Effector CD8-positive, alpha-beta T cell (primary cell): ENCODE measurements around the gene MED15.
"Not testable (repeated sequence)": the region's sequence is repeated elsewhere in the genome, so short reads cannot be mapped to it uniquely, and the experiment has no call there.

ENCODE experiments used
- DNase-seq: peaks from one replicate; lab custom pipeline; 2025; lab: John Stamatoyannopoulos, UW

The MED15 gene

DNA sequence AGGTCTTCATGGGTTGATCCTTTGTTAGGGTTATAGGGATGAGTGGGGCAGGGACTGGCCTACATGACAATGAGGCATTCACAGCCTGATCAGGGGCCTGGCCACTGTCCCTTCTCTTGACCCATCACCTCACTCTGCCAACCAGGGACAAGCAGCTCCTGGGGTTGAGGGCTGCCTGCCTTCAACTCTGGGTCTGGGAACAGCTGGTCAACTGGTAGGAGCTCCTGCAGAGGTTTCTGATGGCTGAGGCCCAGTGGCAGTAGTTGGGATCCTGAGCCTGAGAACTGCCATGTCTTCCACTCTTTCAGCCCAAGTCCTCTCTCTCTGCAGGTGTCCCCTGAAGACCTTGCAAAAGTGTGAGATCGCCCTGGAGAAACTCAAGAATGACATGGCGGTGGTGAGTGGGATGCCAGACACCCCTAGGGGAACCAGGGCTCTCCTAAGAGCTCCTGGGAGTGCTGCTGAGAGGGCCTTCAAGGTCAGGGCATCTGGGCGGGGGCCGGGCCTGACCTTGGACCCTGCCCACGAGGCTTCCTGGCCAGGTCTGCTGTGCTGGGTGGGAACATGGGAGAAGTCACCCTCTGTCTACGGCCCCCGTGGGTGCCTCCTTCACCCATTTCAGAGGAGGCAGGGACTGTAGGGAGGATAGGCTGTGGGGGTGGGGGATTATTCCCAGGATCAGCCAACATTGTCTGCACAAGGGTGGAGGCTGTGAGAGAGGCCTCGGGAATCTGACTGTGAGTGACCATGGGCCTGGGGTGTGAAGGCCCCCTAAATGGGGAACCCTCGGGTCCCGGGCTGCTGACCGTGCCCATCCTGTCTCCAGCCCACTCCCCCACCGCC is 76.8 kb downstream of the MED15 start:
- no peak for DNase-seq

GRCh38 chr22:20584872-20585638 is 77.6 kb downstream of the MED15 start:
- DNase-seq = no peak

GRCh38 chr22:20585639-20586402 is 78.4 kb downstream of the MED15 start:
- no peak for DNase-seq

DNA sequence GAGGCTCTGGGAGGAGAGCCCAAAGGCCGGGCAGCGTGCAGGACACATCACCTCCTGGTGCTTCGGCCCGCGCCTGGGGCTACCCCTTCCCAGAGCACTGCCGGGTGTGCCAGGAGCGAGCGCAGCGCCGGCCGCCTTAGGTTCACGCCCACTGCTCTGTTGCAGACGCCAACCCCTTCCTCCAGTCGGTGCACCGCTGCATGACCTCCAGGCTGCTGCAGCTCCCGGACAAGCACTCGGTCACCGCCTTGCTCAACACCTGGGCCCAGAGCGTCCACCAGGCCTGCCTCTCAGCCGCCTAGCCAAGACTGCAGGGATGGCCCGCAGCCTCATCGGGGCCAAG is 79.0 kb downstream of the MED15 start:
- no peak for DNase-seq

DNA sequence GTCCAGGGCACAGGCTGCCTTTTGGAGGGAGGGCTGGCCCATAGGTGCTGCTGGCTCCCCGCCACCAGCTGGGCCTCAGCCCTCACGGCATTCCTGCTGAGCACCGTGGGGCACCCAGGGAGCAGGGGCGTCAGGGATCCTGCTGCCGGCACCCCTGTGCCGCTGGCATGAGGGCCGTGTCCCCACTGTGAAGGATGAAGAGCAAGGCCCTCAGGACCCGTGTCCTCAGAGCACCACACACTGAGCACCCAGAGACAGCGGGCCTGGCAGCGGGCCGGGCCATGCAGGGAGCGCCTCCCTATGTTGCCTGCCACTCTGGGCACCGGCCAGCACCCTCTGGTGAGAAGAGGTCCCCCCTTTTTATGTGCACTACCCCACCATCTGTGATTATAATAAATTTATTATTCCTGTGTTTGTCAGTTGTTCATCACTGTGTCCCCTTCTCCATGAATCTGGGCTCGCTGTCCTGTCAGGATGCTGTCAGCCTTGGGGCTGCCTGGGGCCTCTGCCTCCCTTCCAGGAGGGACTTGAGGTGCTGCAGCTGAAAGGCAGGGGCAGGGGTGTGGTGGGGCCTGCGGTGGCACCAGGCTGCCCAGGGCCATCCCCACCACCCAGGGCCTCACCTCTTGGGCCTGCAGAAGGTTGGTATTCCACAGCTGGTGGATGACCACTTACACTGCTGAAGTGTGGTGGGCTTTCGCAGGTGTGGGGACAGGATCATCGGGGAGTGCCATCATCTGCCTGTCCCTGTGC is 80.0 kb downstream of the MED15 start:
- no peak for DNase-seq

DNA sequence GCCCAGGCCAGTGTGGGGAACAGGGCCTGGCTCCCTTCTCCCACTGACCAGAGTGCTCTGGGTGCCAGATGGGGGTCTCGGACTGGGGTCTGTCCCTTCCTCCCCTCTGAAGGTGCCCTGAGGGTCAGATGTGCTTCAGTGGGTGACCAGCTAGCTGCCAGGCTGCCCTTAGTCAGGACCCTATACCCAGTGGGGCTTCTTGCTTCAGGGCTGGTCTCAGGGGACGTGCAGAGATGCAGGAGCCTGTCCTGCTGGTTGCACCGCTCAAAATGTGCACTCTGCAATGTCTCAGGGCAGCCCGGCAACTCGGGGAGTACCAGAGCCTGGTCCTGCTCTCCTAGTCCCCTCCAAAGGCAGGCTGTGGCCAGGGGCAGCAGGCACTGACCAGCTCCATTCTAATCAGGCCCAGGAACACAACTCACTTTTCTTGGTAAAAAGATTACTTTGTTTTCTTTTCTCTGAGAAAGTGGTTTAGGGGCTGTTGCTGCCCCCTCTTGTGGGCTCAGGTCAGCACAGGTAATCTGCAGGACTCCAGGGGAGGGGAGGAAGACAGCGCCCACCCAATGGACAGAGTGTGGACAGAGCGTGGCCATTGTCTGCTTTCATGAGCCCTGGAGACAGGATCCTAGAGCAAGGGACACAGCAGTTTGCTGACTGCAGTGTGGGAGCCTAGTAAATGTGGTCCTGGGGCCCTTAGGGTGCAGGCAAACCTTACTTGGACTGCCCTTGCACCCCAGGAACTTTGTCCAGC is 80.9 kb downstream of the MED15 start:
- DNase-seq = no peak

DNA sequence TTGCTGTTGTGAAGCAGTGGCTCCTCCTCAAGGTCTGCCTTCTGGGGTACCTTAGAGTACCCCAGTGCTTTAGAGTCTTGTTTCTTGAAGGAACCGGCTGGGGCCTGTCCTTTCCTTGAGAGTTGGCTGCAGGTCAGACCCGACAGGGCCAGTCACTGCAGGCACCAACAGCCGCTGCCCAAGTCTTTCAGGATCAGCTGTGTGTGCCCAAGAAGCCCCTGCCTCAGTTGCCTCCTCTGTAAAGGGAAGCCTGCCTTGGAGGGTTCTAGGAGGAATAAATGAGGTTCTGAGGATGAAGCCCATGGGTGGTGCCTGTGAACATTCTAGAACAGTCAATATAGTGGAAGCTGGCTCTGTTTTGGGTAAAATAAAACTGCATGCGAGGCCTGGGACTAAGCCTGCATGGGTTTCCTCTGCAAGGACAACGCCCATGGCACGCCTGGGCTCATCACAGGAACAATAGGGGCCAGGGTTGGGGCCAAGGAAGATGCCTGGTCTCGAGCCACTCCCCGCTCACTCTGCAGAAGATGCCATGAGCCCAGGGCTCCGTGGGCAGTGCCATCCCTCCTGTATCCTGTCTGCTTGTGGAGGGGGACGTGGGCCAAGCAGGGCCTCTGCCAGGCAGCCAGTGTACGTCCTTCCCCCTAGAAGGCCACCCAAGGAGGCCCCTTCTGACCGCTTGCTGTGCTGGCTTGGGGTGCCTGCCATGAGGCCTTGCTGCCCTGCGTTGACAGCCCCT is 81.6 kb downstream of the MED15 start:
- DNase-seq = no peak

DNA sequence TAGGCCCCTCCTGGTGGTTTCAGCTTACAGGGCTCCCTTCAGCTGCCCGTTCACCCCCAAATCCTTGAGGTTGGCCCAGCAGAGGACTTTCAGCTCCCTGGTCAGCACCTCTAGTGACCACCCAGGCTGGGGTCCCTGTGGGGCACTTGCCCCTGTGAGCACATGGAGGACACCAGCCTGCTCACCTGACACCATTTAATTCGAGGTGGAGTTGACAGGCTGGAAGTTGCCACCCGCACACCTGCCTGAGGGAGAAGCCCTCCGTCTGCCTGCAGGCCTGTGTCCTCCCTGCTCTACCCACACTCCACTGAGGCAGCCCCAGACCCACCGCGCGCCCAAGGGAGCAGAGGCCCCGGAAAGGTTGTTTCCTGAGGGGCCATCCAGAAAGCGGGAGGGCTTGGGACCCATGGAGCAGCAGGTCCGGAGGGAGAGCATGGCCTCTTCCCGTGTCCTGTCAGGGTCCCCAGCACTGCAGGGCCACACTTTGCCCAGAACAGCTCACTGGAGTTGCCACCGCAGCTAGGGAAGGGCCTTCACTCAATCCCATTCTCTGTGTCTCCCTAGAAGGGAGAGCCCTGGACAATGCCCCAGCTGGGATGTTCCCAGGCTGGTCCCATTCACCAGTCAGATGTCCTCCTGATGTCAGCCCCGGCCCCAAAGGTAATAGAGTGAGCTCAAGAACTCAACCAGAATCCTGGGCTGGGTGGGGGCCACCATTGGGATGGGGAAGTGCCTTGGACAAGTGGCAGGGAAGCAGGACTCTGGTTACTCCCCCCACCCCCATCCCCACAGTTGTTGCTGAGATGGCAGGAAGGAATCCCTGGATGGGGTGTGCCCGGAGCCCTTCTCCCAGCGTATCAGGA is 82.4 kb downstream of the MED15 start:
- DNase-seq = no peak

GRCh38 chr22:20590477-20591294 is 83.3 kb downstream of the MED15 start:
- no peak for DNase-seq

- DNase-seq = no peak
Observed at GRCh38 chr22:20591295-20591645, 83.9 kb downstream of the MED15 start.

DNA sequence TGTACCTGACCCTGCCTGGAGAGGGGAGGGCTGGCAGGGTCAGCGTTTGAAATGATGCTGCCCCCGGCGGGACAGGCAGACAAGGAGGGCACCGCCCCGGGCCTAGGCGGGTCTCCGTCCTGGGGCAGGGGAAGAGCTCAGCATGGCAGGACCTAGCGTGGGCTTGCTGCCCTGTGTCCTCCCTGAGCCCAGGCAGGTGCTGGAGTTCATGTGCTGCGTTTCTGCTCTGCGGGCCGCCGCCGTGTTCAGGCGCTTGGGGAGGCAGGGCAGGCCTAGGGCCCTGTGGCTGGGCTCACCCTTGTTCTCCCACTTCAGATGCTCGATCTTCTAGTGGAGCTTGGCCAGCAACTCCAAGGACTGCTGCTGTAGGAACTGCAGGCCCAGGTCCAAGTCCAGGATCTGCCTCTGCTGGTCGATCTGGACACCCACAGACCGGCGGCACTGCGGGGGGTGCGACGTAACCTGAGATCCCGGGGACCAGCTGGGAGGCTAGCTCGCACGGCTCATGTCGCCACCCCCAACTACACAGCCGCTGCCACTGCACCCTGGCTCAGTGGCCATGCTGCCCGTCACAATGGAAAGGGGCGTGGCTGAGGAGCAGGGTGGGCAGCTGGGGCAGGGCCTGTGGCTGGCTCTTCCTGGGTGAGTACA is 84.4 kb downstream of the MED15 start:
- no peak for DNase-seq

- DNase-seq = not testable (repeated sequence)
Observed at GRCh38 chr22:20594038-20594437, 86.6 kb downstream of the MED15 start.

DNA sequence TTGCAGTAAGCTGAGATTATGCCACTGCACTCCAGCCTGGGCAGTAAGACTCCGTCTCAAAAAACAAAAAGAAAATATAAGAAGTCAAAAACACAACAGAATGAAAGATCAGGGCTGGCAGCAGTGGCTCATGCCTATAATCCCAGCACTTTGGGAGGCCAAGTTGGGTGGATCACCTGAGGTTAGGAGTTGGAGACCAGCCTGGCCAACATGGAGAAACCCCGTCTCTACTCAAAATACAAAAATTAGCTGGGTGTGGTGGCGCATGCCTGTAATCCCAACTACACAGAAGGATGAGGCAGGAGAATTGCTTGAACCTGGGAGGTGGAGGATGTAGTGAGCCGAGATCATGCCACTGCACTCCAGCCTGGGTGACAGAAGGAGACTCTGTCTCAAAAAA is 87.1 kb downstream of the MED15 start:
- not testable (repeated sequence) for DNase-seq

DNA sequence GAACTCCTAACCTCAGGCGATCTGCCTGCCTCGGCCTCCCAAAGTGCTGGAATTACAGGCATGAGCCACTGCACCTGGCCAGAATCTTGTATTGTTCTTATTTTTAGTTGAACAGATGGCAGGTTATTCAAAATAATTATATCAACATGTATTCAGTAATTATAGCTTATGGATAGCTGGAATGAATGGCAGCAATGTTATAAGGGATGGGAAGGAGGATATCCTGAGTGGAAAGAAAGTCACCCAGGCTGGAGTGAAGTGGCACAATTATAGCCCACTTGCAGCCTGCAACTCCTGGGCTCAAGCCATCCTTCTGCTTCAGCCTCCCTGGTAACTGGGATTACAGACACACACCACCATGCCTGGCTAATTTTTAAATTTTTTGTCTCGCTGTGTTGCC is 88.1 kb downstream of the MED15 start:
- no peak for DNase-seq

- no peak for DNase-seq
Observed at GRCh38 chr22:20599117-20599516, 91.7 kb downstream of the MED15 start.

DNA sequence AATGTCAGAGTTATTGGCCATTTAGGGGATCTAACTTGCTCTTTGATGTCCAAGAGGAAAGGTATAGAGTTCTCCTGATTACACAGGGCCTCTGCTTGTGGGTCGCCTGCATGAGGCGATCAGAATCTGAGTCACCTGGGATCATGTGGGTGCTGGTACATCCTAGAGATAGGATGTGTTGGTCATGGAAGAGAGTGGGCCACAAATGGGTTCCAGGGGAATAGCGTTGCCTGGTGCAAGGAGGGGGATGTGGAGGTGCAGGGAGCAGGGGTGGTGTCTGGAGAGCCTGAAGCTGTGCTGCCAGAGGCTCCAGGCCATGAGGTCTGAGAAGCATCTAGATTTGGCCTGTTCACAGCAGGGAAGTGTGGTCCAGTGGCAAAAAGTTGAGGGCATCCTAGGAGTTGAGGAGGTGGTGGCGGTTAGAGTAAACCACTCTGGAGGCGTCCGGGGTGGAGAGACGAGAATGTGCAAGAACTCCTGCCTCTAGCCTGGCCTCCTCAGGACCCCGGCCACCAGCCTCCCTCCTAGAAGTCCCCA is 92.8 kb downstream of the MED15 start:
- DNase-seq = no peak

DNA sequence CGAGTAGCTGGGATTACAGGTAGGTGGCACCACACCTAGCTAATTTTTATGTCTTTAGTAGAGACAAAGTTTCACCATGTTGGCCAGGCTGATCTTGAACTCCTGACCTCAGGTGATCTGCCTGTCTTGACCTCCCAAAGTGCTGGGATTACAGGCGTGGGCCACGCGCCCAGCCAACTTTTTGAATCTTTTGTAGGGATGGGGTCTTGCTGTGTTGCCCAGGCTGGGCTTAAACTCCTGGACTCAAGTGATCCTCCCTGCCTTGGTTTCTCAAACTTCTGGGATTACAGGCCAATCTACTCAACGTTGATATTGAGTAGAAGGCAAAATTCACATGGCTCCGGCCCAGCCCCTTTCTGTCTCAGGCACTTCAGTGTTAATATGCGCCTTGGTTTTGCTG is 93.9 kb downstream of the MED15 start:
- DNase-seq = no peak

DNA sequence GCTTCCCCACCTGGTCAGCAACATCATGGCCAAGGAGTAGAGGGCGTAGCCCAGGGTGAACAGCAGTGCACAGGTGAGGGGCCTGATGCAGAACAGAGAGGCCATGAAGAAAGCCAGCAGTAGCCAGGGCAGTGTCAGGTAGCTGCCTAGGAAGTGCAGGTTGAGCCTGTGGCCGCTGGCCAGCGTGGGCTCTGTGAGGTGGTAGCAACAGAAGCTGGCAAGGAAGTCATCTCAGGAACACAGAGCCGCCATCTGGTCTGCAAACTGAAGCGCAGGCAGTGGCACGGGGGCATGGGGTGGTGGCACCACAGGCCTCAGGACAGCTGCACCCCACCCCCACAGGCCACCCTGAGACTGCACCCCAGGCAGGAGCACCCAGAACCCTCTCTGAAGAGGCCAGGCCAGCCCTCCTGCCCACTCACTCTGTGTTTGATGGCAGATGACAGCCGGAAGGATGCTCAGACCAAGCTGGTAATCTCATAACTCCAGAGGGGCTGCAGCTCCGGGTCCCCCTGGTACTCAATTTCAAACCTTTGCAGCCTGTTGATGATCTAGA is 95.3 kb downstream of the MED15 start:
- no peak for DNase-seq
